HG02884 (cell line): ENCODE data around the gene TMEM255B.
"Not testable (repeated sequence)": the region's sequence is repeated elsewhere in the genome, so short reads cannot be mapped to it uniquely, and the experiment has no call there.

Experiments
- ATAC-seq: cut with Tn5 transposase; IDR thresholded peaks from one replicate; pipeline ENCODE4 v1.9.1; 2021; ENCODE audit warnings: mild to moderate bottlenecking, moderate library complexity; ENCODE audit not compliant: unreplicated experiment

The TMEM255B gene

DNA sequence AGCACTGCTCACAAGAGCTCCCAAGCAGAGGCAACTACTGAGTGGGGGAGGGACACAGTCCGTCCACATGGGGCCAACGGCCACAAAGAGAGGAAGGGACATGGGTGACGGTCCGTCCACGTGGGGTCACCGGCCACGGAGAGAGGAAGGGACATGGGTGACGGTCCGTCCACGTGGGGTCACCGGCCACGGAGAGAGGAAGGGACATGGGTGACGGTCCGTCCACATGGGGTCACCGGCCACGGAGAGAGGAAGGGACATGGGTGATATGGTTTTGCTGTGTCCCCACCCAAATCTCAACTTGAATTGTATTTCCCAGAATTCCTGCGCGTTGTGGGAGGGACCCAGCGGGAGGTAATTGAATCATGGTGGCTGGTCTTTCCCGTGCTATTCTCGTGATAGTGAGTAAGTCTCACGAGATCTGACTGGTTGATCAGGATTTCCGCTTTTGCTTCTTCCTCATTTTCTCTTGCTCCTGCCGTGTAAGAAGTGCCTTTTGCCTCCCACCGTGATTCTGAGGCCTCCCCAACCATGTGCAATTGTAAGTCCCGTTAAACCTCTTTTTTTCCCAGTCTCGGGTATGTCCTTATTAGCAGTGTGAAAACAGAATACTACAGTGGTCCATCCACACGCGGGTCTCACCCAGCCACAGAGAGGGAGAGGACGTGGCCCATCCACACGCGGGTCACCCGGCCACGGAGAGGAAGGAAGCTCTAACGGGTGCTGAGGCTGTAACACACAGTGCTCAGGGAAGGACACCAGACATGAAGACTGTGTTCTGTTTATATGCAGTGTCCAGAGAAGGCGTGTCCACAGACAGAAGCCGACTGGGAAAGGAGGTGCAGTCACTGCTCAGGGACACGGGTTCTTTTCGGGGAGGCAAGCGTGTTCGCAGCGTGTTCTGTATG, 56.4 kb downstream of the TMEM255B start:
- no peak for ATAC-seq

DNA sequence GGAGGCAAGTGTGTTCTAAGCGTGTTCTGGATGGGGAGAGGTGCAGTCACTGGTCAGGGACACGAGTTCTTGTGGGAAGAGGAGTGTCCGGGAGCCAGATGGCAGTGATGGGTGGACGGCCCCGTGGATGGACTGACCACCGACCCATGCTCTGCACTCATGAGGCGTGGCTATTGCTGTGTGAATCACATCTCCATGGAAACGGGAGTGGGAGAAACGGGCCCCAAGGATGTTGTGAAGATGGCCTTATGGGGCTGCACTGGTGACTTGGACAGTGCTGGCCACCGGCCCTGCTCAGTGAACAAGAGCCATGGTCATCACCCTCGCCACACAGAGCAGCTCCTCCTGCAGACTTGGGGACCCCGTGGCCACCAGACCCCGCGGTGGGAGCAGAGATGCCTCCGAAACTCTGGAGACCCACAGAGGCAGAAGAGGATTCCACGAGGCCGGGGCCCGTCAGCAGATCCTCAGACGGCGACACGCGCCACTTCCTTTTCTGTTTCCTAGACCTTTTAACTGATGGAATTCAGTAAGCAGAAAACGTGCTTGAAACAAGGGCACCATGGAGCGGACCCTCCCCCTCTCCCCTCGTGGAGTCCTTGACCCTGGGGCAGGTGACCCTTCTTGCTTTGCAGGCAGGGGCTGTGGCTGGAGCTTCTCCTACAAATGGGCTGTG, 57.4 kb downstream of the TMEM255B start:
- no peak for ATAC-seq

DNA sequence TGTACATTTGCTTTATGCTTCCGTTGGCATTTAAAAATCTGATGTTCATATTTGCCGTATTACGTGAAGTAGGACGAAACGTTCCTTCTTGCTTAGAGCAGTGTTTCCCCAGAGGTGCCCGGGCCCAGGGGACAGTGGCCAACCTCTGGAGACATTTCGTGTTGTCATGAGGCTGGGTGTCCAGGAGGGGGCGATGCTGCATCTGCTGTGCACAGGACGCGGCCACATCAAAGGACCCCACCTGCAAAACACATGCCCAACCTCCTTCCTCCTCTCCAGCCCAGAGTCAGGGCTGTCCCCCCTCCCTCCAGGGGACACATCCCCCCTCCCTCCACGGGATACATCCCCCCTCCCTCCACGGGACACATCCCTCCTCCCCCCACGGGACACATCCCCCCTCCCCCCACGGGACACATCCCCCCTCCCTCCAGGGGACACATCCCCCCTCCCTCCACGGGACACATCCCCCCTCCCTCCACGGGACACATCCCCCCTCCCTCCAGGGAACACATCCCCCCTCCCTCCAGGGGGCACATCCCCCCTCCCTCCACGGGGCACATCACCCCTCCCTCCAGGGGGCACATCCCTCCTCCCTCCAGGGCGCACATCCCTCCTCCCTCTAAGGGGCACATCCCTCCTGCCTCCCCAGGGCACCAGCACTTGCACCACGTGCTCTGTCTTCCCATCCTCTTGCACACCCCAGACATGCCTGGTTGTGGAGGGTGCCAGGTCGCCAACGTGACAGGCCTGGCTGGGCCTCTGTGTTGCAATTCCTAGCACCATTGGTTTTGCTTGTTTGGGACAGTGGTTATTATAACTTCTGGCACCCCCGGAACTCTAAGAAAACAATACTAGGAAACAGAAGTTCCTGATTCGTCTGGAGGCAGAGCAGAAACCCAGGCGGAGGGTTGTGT, 58.2 kb downstream of the TMEM255B start:
- no peak for ATAC-seq

DNA sequence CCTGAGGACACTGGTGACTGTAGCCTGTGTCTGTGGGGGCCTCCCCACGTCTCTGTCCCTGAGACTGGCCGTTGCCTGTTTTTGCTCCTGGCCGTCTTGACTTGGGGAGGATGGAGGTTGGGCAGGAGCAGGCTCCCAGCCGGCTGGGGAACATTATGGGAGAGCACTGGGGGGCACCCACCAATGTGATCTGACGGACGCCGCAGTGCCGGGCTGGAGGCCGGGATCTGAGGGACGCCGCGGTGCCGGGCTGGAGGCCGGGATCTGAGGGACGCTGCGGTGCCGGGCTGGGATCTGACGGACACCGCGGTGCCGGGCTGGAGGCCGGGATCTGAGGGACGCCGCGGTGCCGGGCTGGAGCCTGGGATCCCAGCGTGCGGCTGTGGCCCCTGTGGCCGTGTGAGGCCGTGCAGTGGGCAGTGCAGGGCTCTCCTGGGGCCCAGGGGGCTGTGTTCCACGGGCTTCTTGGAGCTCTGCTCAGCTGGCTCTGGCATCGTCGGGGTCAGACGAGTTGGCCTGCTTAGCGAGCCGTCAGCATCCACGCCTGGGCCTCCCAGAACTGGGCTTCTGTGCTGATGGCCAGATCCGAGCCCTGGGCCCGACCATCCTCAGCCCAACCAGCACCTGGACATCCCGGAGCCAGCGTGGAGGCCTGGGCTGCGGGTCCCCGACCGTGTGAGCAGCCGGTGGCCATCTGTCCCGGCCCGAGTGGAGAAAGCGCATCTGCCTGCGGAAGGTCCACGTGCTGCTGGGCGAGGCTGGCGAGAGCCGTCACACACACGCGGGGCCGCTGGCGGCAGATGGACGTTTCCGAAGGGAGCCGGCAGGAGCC, 59.0 kb downstream of the TMEM255B start:
- ATAC-seq: no peak

DNA sequence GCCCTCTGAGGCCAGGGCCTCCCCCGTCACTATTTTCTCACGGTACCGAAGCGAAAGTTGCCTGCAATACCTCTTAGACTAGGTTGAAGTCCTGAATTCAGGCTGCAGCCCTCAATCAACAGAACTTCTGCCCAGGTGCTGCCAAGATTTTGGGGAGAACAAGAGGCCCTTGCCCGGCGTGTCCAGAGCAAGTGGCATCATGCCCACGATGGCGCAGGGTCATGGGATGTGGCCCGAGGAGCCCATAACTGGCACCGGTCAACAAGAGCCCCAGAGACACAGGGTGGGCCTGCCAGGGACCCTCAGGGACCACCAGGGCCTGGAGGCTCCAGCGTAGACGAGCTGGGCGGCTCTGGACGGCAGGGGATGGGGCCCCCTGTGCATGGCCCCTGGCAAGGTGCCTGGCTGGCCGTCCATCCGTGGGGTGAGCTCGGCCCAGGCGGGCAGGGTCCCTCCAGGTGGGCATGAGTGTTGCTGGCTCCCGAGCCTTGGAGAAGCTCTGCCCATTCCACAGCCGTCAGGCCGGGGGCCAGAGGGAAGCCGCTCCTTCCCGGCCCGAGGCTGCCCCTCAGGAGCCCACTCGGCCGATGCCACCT, 59.8 kb downstream of the TMEM255B start:
- no peak for ATAC-seq

DNA sequence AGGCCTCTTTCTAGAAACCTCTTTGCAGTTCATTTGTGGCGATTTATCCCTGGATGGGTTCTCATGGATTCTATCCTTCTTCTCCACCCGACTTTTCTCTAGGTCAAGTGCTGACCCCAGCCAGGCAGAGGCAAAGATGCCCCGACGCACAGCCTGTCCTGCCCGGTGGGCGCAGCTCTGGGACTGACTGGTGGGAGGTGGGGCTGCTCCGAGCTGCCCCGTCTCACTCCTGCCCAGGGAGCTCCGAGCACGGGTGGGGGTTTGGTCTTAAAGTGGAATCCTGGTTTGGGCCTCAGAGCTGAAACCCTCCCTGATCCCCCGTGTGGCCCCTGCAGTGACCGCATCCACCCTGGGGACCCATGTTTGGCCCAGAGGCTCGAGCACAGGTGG, 60.3 kb downstream of the TMEM255B start:
- ATAC-seq: no peak

DNA sequence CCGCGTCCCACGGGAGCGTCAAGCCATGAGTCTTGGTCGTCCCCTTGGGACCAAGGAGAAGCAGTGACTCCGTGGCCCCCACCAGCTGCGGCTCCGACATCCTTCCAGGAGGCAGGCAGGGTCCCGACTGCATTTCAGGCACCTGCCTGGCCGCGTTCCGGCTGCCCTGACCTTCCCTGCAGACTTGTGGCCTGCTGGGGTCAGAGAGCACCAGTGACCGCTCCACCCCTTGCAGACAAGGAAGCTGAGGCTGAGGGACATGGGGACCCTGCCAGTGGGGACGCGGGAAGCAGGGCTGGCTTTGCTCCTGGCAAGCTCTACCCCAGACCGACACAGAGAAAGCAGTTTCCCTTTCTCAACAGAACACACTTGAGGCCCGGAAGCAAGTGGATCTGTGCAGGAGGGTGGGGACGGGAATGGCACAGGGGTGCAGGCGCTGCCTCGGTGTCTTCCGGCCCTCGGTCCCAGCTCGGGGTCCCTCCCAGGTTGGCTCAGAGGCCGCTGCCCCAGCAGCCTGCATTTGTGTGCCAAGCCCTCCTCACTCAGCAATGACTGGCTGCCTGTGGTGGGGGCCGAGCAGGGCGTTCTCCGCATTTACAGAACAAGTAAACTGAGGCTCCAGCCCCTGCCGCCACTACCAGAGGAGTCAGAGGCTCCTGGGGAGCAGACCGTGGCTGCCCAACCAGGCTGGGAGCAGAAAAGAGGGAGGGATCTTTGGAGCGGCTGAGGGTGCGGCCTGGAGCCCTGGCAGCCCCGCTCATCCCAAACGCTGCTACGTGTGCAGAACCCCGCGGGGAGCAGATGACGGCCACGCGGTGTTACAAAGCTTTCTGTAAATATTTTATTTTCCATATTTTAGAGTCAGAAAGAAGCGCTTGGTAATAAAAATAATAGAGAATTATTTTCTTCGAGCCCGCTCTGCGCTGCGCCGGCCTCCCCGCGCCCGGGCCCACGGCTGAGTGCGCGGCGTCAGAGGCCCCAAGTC, 61.0 kb downstream of the TMEM255B start:
- no peak for ATAC-seq

DNA sequence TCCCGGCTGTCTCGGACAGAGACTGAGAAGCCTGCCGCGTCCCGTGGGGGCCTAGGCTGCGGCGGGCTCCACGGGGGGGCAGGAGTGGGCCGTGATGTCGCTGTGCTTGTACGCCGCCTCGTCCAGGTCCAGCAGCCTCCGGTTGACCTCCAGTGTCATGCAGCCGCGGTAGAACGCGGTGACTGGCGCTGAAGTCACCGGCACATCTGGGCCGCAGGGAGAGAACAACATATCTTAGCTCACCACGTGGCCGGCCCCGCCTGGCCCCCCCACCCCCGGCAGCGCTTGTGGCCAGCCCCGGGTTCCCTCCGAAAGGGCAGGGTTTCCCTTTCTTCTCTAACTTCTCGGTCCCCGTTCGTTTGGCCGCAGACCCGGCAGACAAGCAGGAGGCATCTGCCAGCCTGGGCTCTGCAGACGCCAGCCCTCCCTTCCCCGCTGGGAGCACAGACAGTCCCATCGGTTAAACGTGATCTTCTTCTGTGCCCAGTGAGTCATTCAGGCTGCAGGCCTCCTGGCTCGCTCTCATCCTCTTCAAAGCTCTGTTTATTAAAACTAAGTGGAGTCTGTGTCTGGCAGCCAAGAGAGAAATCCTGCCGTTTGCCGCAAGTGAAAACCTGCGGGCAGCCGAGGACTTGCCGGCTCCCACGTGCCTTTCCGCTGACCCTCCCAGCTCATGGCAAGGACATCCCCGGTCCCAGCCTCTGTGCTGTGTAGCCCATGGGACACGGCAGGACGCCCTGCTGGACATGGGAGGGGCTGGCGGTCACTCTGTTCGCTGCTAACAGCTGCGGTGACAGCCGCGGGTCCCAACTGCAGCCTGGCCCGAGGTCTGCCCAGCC, 62.0 kb downstream of the TMEM255B start:
- ATAC-seq: no peak

DNA sequence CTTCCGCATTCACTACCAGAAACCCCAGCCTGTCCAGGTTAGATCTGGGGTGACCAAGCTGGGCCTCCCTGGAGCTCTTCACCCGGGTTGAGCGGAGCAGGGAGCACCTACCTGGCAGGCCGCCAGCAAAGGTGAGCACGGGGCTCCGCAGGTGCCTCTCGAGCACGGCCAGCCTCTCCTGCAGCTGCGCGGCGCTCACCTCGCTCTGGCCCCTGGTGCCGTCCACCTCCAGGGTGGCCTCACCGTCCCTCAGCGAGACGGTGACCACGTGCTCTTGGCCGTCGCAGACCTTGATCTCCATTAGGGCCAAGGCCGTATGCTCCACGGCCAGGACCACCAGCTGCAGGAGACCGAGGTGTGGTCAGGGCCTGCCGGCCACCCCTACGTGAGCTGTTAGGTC, 62.8 kb downstream of the TMEM255B start:
- ATAC-seq: no peak

DNA sequence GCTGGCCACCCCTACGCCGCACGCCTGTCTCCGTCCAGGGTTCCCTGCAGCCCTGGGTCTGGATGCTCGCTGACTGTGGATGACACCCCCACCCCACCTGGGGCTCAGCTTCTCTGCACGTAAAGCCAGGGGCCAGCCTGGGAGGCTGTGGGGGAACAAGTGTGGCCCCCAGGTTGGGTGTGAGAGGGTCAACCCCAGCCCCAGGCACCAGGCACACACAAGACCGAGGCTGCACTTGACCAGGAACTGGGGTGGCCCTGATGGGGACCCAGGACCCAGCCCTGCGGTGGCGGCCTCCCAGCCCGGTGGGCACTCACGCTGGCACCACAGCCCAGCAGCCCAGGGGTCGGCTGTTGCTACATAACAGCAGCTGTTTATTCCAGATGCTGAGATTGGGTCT, 63.2 kb downstream of the TMEM255B start:
- no peak for ATAC-seq

DNA sequence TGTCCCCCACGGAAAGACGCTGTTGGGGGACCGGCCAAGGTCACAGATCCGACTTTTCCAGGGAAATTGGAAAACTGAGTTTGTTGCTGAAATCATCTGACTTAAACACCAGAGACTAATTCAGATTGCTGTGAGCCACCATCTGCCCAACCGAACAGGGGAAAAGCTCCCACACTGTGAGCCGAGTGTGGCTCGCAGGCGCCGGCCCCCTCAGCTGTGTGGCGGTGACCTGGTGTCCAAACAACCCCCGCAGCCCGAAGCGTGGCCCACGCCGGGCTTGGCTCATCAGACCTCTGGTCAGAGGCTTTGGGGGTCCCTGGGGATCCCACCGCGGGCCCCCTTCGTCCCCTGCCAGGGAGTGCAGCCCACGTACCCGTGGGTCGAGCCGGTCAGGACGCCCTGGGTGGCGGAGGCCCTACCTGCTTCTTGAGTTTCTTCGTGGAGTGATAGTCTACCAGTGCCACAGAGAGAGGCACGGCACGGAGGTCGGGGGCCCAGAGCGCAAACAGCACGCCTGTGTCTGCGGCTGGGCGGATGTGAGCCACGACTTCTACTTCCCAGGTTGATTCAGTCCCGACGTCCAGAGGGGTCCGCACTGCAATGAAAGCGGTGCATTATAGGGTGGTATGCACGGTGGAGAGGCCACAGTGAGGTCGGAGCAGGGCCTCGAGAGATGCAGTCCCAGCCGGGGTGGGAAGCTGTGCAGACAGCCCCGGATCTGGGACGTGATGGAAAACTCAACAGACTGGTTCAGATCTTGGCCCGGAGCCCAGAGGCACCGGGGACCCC, 64.1 kb downstream of the TMEM255B start:
- no peak for ATAC-seq

DNA sequence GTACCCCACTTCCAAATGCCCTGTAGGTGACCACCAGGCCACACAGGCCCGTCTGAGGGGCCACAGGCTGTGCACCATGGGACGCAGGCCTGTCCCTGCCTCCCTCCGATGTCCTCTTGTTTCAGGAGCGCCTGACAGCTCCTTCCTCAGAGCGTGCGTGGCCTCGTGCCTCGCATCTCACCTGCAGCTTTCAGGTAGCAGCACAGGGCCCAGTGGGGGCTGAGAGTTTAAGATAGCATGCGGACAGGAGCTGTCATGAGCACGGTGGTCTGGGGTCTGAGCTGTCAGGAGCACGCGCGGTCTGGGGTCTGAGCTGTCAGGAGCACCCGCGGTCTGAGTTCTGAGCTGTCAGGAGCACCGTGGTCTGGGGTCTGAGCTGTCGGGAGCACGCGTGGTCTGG, 64.7 kb downstream of the TMEM255B start:
- no peak for ATAC-seq

DNA sequence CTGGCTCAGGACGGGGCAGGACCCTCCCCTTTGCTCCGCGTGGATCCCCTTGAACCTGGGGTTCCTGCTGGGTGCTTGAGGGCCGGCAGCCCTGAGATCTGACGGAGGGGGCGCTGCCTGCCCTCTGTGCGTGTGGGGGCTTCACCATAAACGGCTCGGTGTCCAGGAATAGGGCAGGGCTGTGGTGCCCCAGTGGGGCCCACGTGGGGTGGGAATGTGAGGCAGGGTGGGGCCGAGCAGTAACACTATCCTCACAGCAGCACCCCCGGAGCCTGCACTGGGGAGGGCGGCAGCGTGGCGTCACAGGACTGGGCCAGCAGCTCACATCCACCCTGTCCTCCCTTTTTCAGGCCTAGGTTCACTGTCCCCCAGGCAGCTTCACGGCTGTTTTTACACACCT, 66.8 kb downstream of the TMEM255B start:
- no peak for ATAC-seq

DNA sequence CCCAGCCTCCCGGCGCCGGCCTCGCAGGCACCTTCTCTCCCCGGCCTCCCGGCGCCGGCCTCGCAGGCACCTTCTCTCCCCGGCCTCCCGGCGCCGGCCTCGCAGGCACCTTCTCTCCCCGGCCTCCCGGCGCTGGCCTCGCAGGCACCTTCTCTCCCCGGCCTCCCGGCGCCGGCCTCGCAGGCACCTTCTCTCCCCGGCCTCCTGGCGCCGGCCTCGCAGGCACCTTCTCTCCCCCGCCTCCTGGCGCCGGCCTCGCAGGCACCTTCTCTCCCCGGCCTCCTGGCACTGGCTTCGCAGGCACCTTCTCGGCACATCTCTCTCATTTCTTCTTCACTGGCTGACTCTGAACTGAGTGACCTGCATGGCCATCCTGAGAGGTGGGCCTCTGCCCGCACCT, 67.4 kb downstream of the TMEM255B start:
- not testable (repeated sequence) for ATAC-seq

DNA sequence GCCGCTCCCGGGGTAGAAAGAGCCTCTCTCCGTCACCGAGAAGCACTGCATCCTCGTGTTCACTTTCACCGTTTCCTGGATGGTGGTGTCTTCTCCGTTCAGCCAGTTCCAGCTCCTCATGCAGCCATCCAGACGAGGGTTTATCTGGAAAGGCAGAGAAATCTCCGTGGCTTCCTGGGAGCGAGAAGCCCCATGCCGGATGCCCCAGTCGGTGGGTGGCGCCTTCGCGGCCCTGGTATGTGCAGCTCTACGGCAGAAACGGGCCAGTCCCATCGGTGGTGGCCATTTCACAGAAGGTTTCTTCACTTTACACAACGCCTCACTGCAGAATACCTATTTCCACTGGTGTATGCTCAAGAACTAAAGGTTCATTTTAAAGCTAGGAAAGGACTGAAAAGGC, 68.0 kb downstream of the TMEM255B start:
- no peak for ATAC-seq

DNA sequence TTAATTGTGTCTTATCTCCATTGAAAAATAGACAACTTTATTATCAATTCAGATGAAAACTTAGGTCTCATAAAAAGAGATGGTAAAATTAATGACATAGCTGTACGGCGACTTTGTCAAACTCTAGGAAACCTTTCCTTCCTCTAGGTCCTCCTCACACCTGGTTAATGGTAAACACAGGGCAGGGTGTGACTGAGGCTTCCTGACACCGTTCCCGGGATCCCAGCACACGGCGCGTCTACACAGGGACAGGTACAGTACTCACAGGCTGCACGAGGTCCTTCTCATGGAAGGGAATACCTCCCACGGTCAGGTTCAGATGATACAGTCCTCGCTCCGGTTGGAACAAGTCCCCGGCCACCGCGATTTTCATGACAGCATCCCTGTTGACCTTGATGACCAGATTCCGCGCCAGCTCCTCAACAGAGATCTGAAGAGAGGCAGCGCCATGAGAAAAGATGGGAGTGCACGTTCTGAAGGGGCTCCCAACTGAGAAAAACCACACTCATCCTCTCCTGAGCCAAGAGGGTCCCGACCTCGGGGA, 69.3 kb downstream of the TMEM255B start:
- ATAC-seq: no peak

DNA sequence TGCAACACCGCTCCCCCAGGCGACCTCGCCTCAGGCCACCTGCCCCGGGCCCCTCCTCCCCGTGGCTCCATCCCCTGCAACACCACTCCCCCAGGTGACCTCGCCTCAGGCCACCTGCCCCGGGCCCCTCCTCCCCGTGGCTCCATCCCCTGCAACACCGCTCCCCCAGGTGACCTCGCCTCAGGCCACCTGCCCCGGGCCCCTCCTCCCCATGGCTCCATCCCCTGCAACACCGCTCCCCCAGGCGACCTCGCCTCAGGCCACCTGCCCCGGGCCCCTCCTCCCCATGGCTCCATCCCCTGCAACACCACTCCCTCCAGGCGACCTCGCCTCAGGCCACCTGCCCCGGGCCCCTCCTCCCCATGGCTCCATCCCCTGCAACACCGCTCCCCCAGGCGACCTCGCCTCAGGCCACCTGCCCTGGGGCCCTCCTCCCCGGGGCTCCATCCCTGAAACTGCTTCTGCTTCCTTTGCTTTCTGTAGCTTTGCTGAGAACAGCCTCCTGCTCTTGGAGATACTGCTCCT, 71.5 kb downstream of the TMEM255B start:
- ATAC-seq: not testable (repeated sequence)
